GM23338 (cell line): Measurements from ENCODE around the gene ST6GALNAC4. TPM values are rescaled to one million over a fixed set of nuclear protein-coding genes. Genes with fewer than 3 reads are reported as not detected.

Experiments used
- ATAC-seq: fragments of 200-7000 bp; cut with Tn5 transposase; 3 replicates; pipeline ENCODE4 v1.9.1; 2020
- DNase-seq: peaks from one replicate; pipeline ENCODE4 v3.0.0-alpha.2; 2015; ENCODE audit warnings: low spot score
- H2AFZ ChIP-seq: fragments of 200-600 bp; sonication (generic); 2 replicates; pipeline ENCODE4 v1.8.0; 2016; ENCODE audit warnings: antibody characterized with exemption, mild to moderate bottlenecking, moderate library complexity
- H3F3A ChIP-seq: fragments of 200-600 bp; sonication (generic); replicated peaks from 2 replicates; pipeline ENCODE4 v1.8.0; 2017; ENCODE audit warnings: antibody characterized with exemption, mixed run types, low read depth
- H3K27ac ChIP-seq: fragments of 200-600 bp; sonication (generic); 2 replicates; pipeline ENCODE4 v1.6.1; 2016; ENCODE audit warnings: low read depth
- H3K27me3 ChIP-seq: fragments of 200-600 bp; sonication (generic); 2 replicates; pipeline ENCODE4 v1.8.0; 2016; ENCODE audit warnings: mild to moderate bottlenecking, mixed run types, moderate library complexity; ENCODE audit not compliant: insufficient read depth
- H3K36me3 ChIP-seq: fragments of 200-600 bp; sonication (generic); 2 replicates; pipeline ENCODE4 v1.8.0; 2016; ENCODE audit warnings: mild to moderate bottlenecking; ENCODE audit not compliant: insufficient read depth
- H3K4me1 ChIP-seq: fragments of 200-600 bp; sonication (generic); 2 replicates; pipeline ENCODE4 v1.8.0; 2016; ENCODE audit warnings: mild to moderate bottlenecking, moderate library complexity; ENCODE audit not compliant: insufficient read depth
- H3K4me2 ChIP-seq: fragments of 200-600 bp; sonication (generic); 2 replicates; pipeline ENCODE4 v1.7.1; 2017; ENCODE audit warnings: mixed run types
- H3K4me3 ChIP-seq: fragments of 200-600 bp; sonication (generic); 2 replicates; pipeline ENCODE4 v1.6.1; 2016; ENCODE audit warnings: mixed run types
- H3K79me2 ChIP-seq: fragments of 200-600 bp; sonication (generic); replicated peaks from 2 replicates; pipeline ENCODE4 v1.8.0; 2017; ENCODE audit warnings: mild to moderate bottlenecking; ENCODE audit not compliant: insufficient read depth
- H3K9me2 ChIP-seq: fragments of 200-600 bp; sonication (generic); 2 replicates; pipeline ENCODE4 v1.8.0; 2017; ENCODE audit not compliant: insufficient read depth
- H4K20me1 ChIP-seq: fragments of 200-600 bp; sonication (generic); replicated peaks from 2 replicates; pipeline ENCODE4 v1.8.0; 2017; ENCODE audit warnings: mild to moderate bottlenecking; ENCODE audit not compliant: insufficient read depth
- H3K27ac Mint-ChIP-seq: 2 replicates; pipeline ENCODE4 v1.8.0; 2020; ENCODE audit warnings: inconsistent platforms, mild to moderate bottlenecking, moderate library complexity, mixed read lengths
- H3K27me3 Mint-ChIP-seq: 3 replicates; pipeline ENCODE4 v1.8.0; 2022; ENCODE audit warnings: low read depth, mild to moderate bottlenecking, moderate library complexity, mixed read lengths, inconsistent platforms; ENCODE audit not compliant: insufficient read depth, poor library complexity
- H3K36me3 Mint-ChIP-seq: 3 replicates; pipeline ENCODE4 v1.8.0; 2021; ENCODE audit warnings: low read depth, mild to moderate bottlenecking, inconsistent platforms, moderate library complexity, mixed read lengths
- H3K4me1 Mint-ChIP-seq: 3 replicates; pipeline ENCODE4 v1.8.0; 2020; ENCODE audit warnings: mild to moderate bottlenecking, inconsistent platforms, mixed read lengths
- H3K4me3 Mint-ChIP-seq: 3 replicates; pipeline ENCODE4 v1.8.0; 2021; ENCODE audit warnings: moderate library complexity, mild to moderate bottlenecking, inconsistent platforms, mixed read lengths
- H3K9me3 Mint-ChIP-seq: 3 replicates; pipeline ENCODE4 v1.8.0; 2020; ENCODE audit warnings: moderate library complexity, mild to moderate bottlenecking, inconsistent platforms, mixed read lengths
- CREB1 ChIP-seq: fragments of 250-450 bp; sonication (Bioruptor Pico); IDR thresholded peaks from 2 replicates; pipeline ENCODE4 v1.5.0; 2020; ENCODE audit warnings: low read depth, mild to moderate bottlenecking, moderate library complexity
- ETS1 ChIP-seq: IDR thresholded peaks from 2 replicates; pipeline ENCODE4 v1.6.1; 2016; ENCODE audit warnings: antibody characterized with exemption
- EZH2 ChIP-seq: fragments of 200-600 bp; sonication (generic); IDR thresholded peaks from one replicate; pipeline ENCODE4 v1.8.0; 2017; ENCODE audit warnings: antibody characterized with exemption, mild to moderate bottlenecking, low read depth; ENCODE audit not compliant: unreplicated experiment
- EZH2phosphoT487 ChIP-seq: fragments of 200-600 bp; sonication (generic); IDR thresholded peaks from one replicate; pipeline ENCODE4 v1.8.1; 2018; ENCODE audit warnings: antibody characterized with exemption; ENCODE audit not compliant: unreplicated experiment
- JUNB ChIP-seq: IDR thresholded peaks from one replicate; pipeline ENCODE4 v1.6.1; 2016; ENCODE audit warnings: antibody characterized with exemption; ENCODE audit not compliant: unreplicated experiment
- NANOG ChIP-seq: IDR thresholded peaks from 2 replicates; pipeline ENCODE4 v1.6.1; 2016; ENCODE audit warnings: antibody characterized with exemption, borderline replicate concordance
- POLR2AphosphoS5 ChIP-seq: IDR thresholded peaks from 2 replicates; pipeline ENCODE4 v1.6.1; 2016; ENCODE audit warnings: antibody characterized with exemption, low read depth
- STAT1 ChIP-seq: IDR thresholded peaks from one replicate; pipeline ENCODE4 v1.6.1; 2016; ENCODE audit warnings: antibody characterized with exemption; ENCODE audit not compliant: unreplicated experiment
- ZNF331 ChIP-seq: fragments of 250-450 bp; sonication (Bioruptor Pico); IDR thresholded peaks from 2 replicates; pipeline ENCODE4 v1.5.0; 2020; ENCODE audit warnings: low read depth, mild to moderate bottlenecking, moderate library complexity
- ZNF462 ChIP-seq: fragments of 250-450 bp; sonication (Bioruptor Pico); IDR thresholded peaks from 2 replicates; pipeline ENCODE4 v1.5.0; 2020; ENCODE audit warnings: mild to moderate bottlenecking, moderate library complexity
- polyA plus RNA-seq: library from polyadenylated mRNA; unstranded; fragments of >200 nt; fragmentation: Nextera tagmentation; extraction: Ambion mirVana; gene quantifications from 2 replicates; pipeline ENCODE4 v1.2.1, GENCODE V29; 2016
- total RNA-seq: library from RNA; depleted of rRNA; stranded (reverse); fragments of >200 nt; shearing (Covaris generic); gene quantifications from 2 replicates; pipeline ENCODE4 v1.2.3, GENCODE V29; 2014
- TF ChIP-seq, protein P1 (sequence below), 2 experiments: fragments of 200-600 bp in 1 of 2; sonication (generic) in 1 of 2; conservative IDR thresholded peaks; 2 replicates each; pipeline versions ENCODE4 v1.5.1 to v1.6.1; 2016 to 2017; ENCODE audit warnings: antibody characterized with exemption in 2 of 2, low read depth in 2 of 2, mild to moderate bottlenecking in 2 of 2, moderate library complexity in 1 of 2

The ST6GALNAC4 gene
- total and polyA plus RNA-seq, 2 experiments from 2014 or later, result 8.1 to 35.3 TPM

- no peak for ATAC-seq
- 0 out of 2 replicates have a peak overlapping the region, but pooled peaks have one; percentile 84 for H2AFZ ChIP-seq
- Mint-ChIP-seq H3K4me3 (peak overlapping the region; percentile 89), H3K27ac (peak overlapping the region; percentile 85), H3K27me3 (peaks cover 29% of the 10 kb centered on the region), H3K9me3 (no peaks in the 10 kb centered on the region; the same call in 1 of the 3 replicates), H3K36me3 (peaks cover 11% of the 10 kb centered on the region; the same call in 2 of the 3 replicates), H3K4me1 (peaks cover 34% of the 10 kb centered on the region)
- peaks cover 8% of the 10 kb centered on the region for H4K20me1 ChIP-seq
- no peaks in the 10 kb centered on the region for H3K36me3 ChIP-seq
- DNase-seq, result no peak
- no peak overlapping the region for H3K27ac ChIP-seq
- peaks cover 7% of the 10 kb centered on the region for H3K79me2 ChIP-seq
- peaks cover 21% of the 10 kb centered on the region for H3K4me1 ChIP-seq
- no peaks in the 10 kb centered on the region for H3K27me3 ChIP-seq
- 0 out of 2 replicates have a peak, but pooled peaks cover 9% of the 10 kb centered on the region for H3F3A ChIP-seq
- H3K4me2 ChIP-seq, result peak overlapping the region; percentile 92
- peak overlapping the region; percentile 77 for H3K4me3 ChIP-seq
- no peaks in the 10 kb centered on the region for H3K9me2 ChIP-seq
- TF ChIP-seq, protein P1, sequence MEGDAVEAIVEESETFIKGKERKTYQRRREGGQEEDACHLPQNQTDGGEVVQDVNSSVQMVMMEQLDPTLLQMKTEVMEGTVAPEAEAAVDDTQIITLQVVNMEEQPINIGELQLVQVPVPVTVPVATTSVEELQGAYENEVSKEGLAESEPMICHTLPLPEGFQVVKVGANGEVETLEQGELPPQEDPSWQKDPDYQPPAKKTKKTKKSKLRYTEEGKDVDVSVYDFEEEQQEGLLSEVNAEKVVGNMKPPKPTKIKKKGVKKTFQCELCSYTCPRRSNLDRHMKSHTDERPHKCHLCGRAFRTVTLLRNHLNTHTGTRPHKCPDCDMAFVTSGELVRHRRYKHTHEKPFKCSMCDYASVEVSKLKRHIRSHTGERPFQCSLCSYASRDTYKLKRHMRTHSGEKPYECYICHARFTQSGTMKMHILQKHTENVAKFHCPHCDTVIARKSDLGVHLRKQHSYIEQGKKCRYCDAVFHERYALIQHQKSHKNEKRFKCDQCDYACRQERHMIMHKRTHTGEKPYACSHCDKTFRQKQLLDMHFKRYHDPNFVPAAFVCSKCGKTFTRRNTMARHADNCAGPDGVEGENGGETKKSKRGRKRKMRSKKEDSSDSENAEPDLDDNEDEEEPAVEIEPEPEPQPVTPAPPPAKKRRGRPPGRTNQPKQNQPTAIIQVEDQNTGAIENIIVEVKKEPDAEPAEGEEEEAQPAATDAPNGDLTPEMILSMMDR (conservative IDR thresholded peaks at IDR 0.05; ENCODE audit: low read depth in 2 of 2), result no peak
- no peak for TF ChIP-seq EZH2
- no peak for TF ChIP-seq STAT1
- TF ChIP-seq EZH2phosphoT487, result no peak
- no peak for TF ChIP-seq NANOG
- TF ChIP-seq CREB1 (CRISPR knock-in tag), result no peak
- TF ChIP-seq ZNF331, result no peak
- no peak for TF ChIP-seq ZNF462 (CRISPR knock-in tag)
- TF ChIP-seq JUNB, result no peak
- TF ChIP-seq ETS1, result no peak
- TF ChIP-seq POLR2AphosphoS5, result no peak
Observed at GRCh38 chr9:127937056-127937387, 20.2 kb upstream of the ST6GALNAC4 start.
